SH-SY5Y (cell line): ENCODE results near the gene ZFHX3.

Source experiments
- GATA2 ChIP-seq: IDR thresholded peaks from 2 replicates; pipeline ENCODE4 v1.6.1; 2011; ENCODE audit warnings: mild to moderate bottlenecking, low read depth, low read length
- GATA3 ChIP-seq: IDR thresholded peaks from 2 replicates; pipeline ENCODE4 v1.6.1; 2011; ENCODE audit warnings: low read depth, mild to moderate bottlenecking, low read length, moderate library complexity

DNA sequence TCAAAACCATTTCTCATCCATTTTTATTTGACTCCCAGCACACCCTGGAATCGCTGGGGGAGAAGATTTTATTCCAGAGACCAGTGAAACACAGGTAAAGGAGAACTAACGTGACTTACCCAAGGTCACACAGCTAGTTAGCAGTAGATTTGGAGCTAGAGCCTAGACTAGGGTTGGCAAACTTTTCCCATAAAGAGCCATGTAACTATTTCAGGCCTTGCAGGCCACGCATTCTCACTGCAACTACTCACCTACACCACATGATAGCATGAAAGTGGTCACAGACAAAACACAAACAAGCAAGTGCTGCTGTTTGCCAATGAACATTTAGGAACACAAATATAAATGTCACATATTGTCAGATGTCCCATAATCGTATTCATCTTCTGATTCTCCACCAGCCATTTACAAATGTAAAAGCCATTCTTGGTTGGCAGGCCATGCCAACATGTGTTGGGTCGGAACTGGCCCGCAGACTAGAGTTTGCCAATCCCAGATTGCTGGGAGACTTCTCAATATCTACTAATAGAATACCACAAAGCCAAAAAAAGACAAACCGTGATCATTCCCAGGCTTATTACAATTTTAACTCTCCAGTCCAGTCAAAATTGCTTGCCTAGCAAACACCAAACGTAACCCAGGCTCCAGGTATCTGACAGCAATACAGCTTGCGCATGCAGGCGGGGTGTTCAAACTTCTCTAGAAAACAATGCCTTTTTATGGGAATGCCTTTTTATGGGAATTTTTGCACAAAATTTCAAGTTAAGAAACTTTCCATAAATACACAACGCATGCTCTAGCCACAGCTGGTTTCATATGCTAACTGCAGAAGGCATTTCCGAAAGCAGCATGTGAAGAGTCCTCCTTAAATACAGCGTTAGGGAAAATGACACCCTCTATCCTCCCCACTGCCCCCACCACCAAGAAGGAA is 20.9 kb downstream of the ZFHX3 start:
- TF ChIP-seq GATA2 (no peak), GATA3 (no peak)
